Spleen (tissue), 7 donors: ENCODE results near the gene MTG2.

Experiments
- CTCF ChIP-seq, 11 experiments: fragments of 200-600 bp in 7 of 11; fragments of 450-650 bp in 4 of 11; sonication (generic) in 4 of 11; IDR thresholded peaks in 8 of 11; conservative IDR thresholded peaks in 3 of 11; 1 replicate in 7 of 11; 2 replicates in 4 of 11; pipeline versions ENCODE4 v1.4.0 to v1.8.0; 2016 to 2021; ENCODE audit warnings: antibody characterized with exemption in 11 of 11, inconsistent platforms in 4 of 11, mild to moderate bottlenecking in 1 of 11
- POLR2A ChIP-seq, 3 donors: fragments of 450-650 bp; IDR thresholded peaks; one replicate each; pipeline ENCODE4 v1.5.1; 2017; ENCODE audit warnings: antibody characterized with exemption in 3 of 3, mild to moderate bottlenecking in 1 of 3
- POLR2AphosphoS5 ChIP-seq, 3 donors: sonication (generic); formaldehyde crosslinking; IDR thresholded peaks; one replicate each; pipeline ENCODE4 v1.5.1; 2017; ENCODE audit warnings: antibody characterized with exemption in 3 of 3
- donor health status: DM: no; HTN: no; CAD: no; lungs with moderate emphysema.
- donor health status: DM: no; HTN: no; CAD: no.
- donor health status: DM: no; HTN: no; CAD: no.

- TF ChIP-seq CTCF (IDR thresholded peaks at IDR 0.05 in 8 of 11, conservative IDR thresholded peaks at IDR 0.05 in 3 of 11): no peak
- no peak for TF ChIP-seq POLR2A (IDR thresholded peaks at IDR 0.05)
- TF ChIP-seq POLR2AphosphoS5 (IDR thresholded peaks at IDR 0.05): no peak
These were observed 6.0 kb upstream of the MTG2 start for GRCh38 chr20:62176866-62177265.
